Activated CD4-positive, alpha-beta T cell treated with anti-CD3 and anti-CD28 coated beads, Interleukin-2, amount 10 ng/mL, durations not matched to agents 7 days and 5 days (primary cell): ENCODE data around the gene PLSCR5. TPM values are rescaled to one million over a fixed set of nuclear protein-coding genes. Genes with fewer than 3 reads are reported as not detected.

Experiments
- CTCF ChIA-PET: fragments of 350-600 bp; sonication (Branson Sonifier 250); formaldehyde crosslinking; loops from one replicate; lab custom pipeline; 2021; ENCODE audit warnings: antibody characterized with exemption; lab: Charles Lee
- POLR2A ChIA-PET: fragments of 350-600 bp; sonication (Branson Sonifier 250); formaldehyde crosslinking; loops from one replicate; lab custom pipeline; 2021; ENCODE audit warnings: antibody characterized with exemption; lab: Charles Lee
- DNase-seq: peaks from one replicate; pipeline ENCODE4 v3.0.0-alpha.2; 2020
- H3K27ac Mint-ChIP-seq: one replicate; pipeline ENCODE4 v1.8.0; 2021; ENCODE audit warnings: mild to moderate bottlenecking, moderate library complexity, mixed read lengths
- H3K27me3 Mint-ChIP-seq: one replicate; pipeline ENCODE4 v1.8.0; 2021; ENCODE audit warnings: mixed read lengths
- H3K36me3 Mint-ChIP-seq: one replicate; pipeline ENCODE4 v1.8.0; 2021; ENCODE audit warnings: low read depth, mixed read lengths
- H3K4me1 Mint-ChIP-seq: one replicate; pipeline ENCODE4 v1.8.0; 2021; ENCODE audit warnings: mixed read lengths
- H3K4me3 Mint-ChIP-seq: one replicate; pipeline ENCODE4 v1.8.0; 2021; ENCODE audit warnings: mild to moderate bottlenecking, moderate library complexity, mixed read lengths
- H3K9me3 Mint-ChIP-seq: one replicate; pipeline ENCODE4 v1.8.0; 2021; ENCODE audit warnings: mixed read lengths
- total RNA-seq, 2 experiments: library from RNA; stranded (reverse); gene quantifications; one replicate each; pipeline ENCODE4 v1.2.3, GENCODE V29; 2021

PLSCR5 gene
- total RNA-seq, 2 experiments from 2014 or later = not detected

- peak overlapping the region; percentile 47 for H3K27ac Mint-ChIP-seq
- DNase-seq = no peak
- H3K27me3 Mint-ChIP-seq = no peaks in the 10 kb centered on the region
- H3K9me3 Mint-ChIP-seq = no peaks in the 10 kb centered on the region
- POLR2A ChIA-PET = no interaction called here
- no peak overlapping the region for H3K4me3 Mint-ChIP-seq
- peaks cover 68% of the 10 kb centered on the region for H3K36me3 Mint-ChIP-seq
- peaks cover 77% of the 10 kb centered on the region for H3K4me1 Mint-ChIP-seq
- CTCF ChIA-PET = no interaction called here
Measured at GRCh38 chr3:146537603-146538002, 67.5 kb downstream of the PLSCR5 start.

- CTCF ChIA-PET = interaction anchor here (1.1 kb wide), 1 partner anchor 23 kb away, joined by 3 read pairs; no protein-coding TSS in a partner anchor
- no peak for DNase-seq
- POLR2A ChIA-PET = no interaction called here
- Mint-ChIP-seq H3K27me3 (no peaks in the 10 kb centered on the region), H3K27ac (no peak overlapping the region), H3K9me3 (no peaks in the 10 kb centered on the region), H3K36me3 (peaks cover 67% of the 10 kb centered on the region), H3K4me1 (peaks cover 72% of the 10 kb centered on the region), H3K4me3 (no peak overlapping the region)
Measured at GRCh38 chr3:146536681-146537080, 68.5 kb downstream of the PLSCR5 start.

Other genes starting within 250 kb of the PLSCR5 start
- gene PLSCR2, start 135.8 kb downstream of the PLSCR5 start, total RNA-seq = under 1 TPM in 1 of 2 experiments, not detected in 1; 0.35 TPM
- 100 to 1,000 TPM; 137 to 146 TPM for gene PLSCR1, start 60.7 kb downstream of the PLSCR5 start, total RNA-seq